ENCODE measurements around the gene C9orf78. TPM values are rescaled to one million over a fixed set of nuclear protein-coding genes. Genes with fewer than 3 reads are reported as not detected.

C9orf78 gene
- total and polyA plus RNA-seq, 7 donors, result 37.1 to 157 (median 53.2) TPM

DNA sequence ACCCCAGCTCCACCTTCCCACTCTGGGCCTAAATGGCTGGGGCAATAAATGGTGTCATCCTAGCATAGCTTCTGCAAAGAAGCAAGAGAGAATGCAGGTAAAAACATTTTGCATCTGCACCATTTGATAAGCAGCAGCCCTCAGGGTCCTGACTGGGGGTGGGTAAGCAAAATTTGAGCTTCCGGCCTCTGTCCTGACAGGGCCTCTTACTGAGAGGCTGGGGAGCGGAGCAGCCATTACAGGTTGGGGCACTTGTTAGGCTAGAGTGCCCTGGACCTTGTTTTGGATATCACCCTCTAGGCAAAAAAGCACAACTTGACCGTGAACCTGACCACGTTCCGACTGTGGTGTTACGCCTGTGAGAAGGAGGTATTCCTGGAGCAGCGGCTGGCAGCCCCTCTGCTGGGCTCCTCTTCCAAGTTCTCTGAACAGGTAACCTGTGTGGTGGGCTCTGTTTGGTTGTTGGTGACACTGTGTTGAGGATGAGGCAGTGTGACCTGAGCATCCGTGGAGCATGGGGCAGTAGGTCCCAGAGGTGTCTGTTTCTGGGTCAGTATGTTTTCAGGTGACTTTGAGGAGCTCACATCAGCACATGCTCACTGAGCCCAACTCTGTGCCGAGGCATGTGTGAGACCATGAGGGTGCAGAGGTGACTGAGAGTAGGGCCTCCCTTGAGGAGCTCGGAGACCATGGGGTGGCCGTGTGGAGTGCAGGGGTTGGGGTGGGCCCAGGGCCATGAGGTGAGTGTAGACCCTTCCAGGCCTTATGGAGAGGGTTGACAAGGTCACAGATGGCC lies 23.3 kb upstream of the C9orf78 start:
- TF ChIP-seq, protein P1, sequence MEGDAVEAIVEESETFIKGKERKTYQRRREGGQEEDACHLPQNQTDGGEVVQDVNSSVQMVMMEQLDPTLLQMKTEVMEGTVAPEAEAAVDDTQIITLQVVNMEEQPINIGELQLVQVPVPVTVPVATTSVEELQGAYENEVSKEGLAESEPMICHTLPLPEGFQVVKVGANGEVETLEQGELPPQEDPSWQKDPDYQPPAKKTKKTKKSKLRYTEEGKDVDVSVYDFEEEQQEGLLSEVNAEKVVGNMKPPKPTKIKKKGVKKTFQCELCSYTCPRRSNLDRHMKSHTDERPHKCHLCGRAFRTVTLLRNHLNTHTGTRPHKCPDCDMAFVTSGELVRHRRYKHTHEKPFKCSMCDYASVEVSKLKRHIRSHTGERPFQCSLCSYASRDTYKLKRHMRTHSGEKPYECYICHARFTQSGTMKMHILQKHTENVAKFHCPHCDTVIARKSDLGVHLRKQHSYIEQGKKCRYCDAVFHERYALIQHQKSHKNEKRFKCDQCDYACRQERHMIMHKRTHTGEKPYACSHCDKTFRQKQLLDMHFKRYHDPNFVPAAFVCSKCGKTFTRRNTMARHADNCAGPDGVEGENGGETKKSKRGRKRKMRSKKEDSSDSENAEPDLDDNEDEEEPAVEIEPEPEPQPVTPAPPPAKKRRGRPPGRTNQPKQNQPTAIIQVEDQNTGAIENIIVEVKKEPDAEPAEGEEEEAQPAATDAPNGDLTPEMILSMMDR (IDR thresholded peaks at IDR 0.05), result no peak
- no peak for ATAC-seq
- Histone ChIP-seq H3K9me3 (no peaks in the 10 kb centered on the region), H3K4me1 (no peaks in the 10 kb centered on the region), H3K27me3 (ENCODE audit: insufficient read depth in 3 of 3, low read length in 2 of 3) (no peaks in the 10 kb centered on the region), H3K27ac (no peak overlapping the region), H3K4me3 (no peak overlapping the region), H3K36me3 (ENCODE audit: insufficient read depth in 1 of 2, low read depth in 1 of 2) (peaks cover 0 to 94% of the 10 kb centered on the region in 2 donors)
- DNase-seq, result peak in 1 of 2 donors; percentile 14
- WGBS, 3 donors, result 88 to 92% (median 89%) methylated on average over 11 of the region's 11 CpGs
- intact Hi-C loops (cut with DNase I), result no loop called here

DNA sequence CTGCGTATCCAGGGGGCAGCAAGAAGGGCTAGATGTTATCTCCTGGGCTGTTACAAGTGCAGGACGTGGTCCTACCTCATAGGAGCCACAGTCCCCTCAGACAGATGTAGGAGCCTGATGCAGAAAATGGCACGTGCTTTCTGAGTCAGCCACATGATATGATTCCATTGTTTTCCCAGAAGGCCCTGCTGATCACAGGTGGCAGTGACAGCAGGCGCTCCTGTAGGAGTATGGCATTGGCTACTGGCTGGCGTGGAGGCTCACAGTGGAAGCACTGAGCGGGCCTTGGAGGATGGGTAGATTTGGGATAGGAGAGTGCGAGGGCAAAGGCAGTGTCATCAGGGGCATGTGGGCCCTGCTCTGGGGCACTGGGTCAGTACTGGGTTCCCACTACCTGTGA lies 22.1 kb upstream of the C9orf78 start:
- Histone ChIP-seq H3K4me3 (no peak overlapping the region), H3K4me1 (no peaks in the 10 kb centered on the region), H3K9me3 (no peaks in the 10 kb centered on the region), H3K36me3 (ENCODE audit: insufficient read depth in 1 of 2, low read depth in 1 of 2) (peaks cover 0 to 94% of the 10 kb centered on the region in 2 donors), H3K27me3 (ENCODE audit: insufficient read depth in 3 of 3, low read length in 2 of 3) (no peaks in the 10 kb centered on the region), H3K27ac (no peak overlapping the region)
- WGBS, 3 donors, result 88 to 93% (median 92%) methylated on average over 7 of the region's 7 CpGs
- DNase-seq (peak in 1 of 2 donors; percentile 41), ATAC-seq (no peak)
- TF ChIP-seq, protein P1 (IDR thresholded peaks at IDR 0.05), result no peak
- intact Hi-C loops (cut with DNase I), result no loop called here

DNA sequence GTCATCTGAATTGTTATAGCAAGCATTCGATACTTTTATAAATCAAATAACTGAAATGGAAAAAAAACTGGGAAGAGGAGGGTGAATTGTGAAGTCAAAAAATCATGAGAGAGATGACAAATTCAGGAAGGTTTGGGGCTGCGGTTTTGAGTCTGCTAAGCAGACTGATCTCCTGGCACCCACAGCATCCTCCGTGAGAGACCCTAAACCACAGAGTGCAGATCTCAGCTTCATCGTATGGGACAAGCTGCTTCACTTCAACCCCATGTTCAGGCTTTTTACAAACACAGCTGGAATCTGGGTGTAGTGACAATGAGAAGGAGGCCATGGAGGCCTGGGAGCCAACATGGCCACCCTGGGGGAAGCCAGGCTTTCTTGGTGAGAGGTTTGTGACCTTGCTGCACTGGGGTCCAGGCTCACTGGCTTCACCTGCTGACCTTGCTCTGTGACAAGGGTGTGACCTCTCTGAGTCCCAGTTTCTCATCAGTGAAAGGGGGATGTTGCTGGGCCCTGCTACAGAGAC lies 19.6 kb upstream of the C9orf78 start:
- intact Hi-C loops (cut with DNase I), result no loop called here
- H3K36me3 ChIP-seq (ENCODE audit: insufficient read depth in 1 of 2, low read depth in 1 of 2), result peaks cover 0 to 95% of the 10 kb centered on the region in 2 donors
- DNase-seq (no peak), ATAC-seq (no peak)
- H3K27me3 ChIP-seq (ENCODE audit: insufficient read depth in 3 of 3, low read length in 2 of 3), result no peaks in the 10 kb centered on the region
- no peak overlapping the region for H3K27ac ChIP-seq
- 92 to 96% (median 95%) methylated on average over 4 of the region's 4 CpGs for WGBS, 3 donors
- no peak overlapping the region for H3K4me3 ChIP-seq
- TF ChIP-seq, protein P1 (IDR thresholded peaks at IDR 0.05), result no peak
- H3K9me3 ChIP-seq, result no peaks in the 10 kb centered on the region
- H3K4me1 ChIP-seq, result no peaks in the 10 kb centered on the region

DNA sequence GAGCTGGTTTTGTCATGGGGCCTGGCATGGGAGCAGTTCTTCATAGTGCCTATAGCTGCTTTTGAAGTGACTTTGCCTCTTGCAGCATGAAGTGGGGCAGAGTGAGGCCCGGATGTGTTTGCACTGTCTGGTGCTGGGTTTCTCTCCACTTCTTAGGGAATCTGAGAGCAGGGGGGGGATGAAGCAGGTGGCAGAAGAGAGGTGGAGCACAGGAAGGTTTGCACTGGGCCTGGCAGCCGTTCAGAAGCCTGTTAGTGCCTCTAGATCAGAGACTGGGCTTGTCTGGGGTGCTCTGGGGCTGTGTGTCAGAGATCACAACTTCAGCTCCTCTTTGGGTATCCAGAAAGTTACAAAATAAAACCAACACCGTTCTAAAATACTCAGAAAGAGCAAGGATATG lies 18.5 kb upstream of the C9orf78 start:
- TF ChIP-seq, protein P1 (IDR thresholded peaks at IDR 0.05), result no peak
- no peaks in the 10 kb centered on the region for H3K9me3 ChIP-seq
- no peak overlapping the region for H3K4me3 ChIP-seq
- H3K36me3 ChIP-seq (ENCODE audit: insufficient read depth in 1 of 2, low read depth in 1 of 2), result peaks cover 0 to 89% of the 10 kb centered on the region in 2 donors
- H3K4me1 ChIP-seq, result no peaks in the 10 kb centered on the region
- H3K27ac ChIP-seq, result no peak overlapping the region
- ATAC-seq, result no peak
- intact Hi-C loops (cut with DNase I), result no loop called here
- H3K27me3 ChIP-seq (ENCODE audit: insufficient read depth in 3 of 3, low read length in 2 of 3), result no peaks in the 10 kb centered on the region
- 54 to 88% (median 59%) methylated on average over 3 of the region's 3 CpGs for WGBS, 3 donors
- DNase-seq, result no peak
